ENCODE measurements around the gene C1S. TPM values are rescaled to one million over a fixed set of nuclear protein-coding genes. Genes with fewer than 3 reads are reported as not detected.

Gene C1S
- total and polyA plus RNA-seq, 2 of the 4 experiments (the other 2 are of a cell fraction) = 49.6 to 85.4 TPM

DNA sequence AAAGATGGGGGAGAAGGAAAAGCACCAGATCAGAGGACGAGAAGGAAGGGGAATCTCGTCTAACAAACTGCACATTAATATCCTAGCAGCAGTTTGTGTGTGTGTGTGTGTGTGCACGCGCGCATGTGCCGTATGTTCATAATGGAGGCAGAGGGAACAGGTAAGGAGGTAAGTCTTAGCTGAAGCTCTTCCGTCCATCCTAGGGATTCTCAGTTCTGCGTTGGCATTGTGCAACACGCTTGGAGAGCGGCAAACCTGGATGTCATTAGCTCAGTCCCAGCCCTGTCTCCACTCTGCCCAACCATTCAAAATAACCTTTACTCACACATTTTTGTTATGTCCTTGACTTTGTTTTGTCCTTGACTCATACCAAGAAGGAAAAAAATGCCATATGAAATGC, 33.4 kb downstream of the C1S start:
- Histone ChIP-seq H2AK9ac (replicated peaks; ENCODE audit: low read depth, low read length, poor library complexity) (no peak overlapping the region), H2BK15ac (ENCODE audit: low read depth, low read length) (no peak overlapping the region; the same call in 2 of the 3 replicates), H2AK5ac (ENCODE audit: low read depth, low read length) (peak overlapping the region; percentile 43; the same call in 1 of the 2 replicates), H2BK120ac (ENCODE audit: low read depth, low read length) (peak overlapping the region; percentile 14; the same call in 1 of the 2 replicates), H3K9me3 (ENCODE audit: control insufficient read depth, insufficient read depth, low read length) (no peaks in the 10 kb centered on the region), H4K8ac (ENCODE audit: low read depth in 2 of 2, low read length in 2 of 2) (no peak overlapping the region), H3K4me1 (ENCODE audit: control insufficient read depth, insufficient read depth, low read length) (peaks cover 26% of the 10 kb centered on the region), H3K4ac (ENCODE audit: low read depth, low read length) (peak overlapping the region; percentile 88; the same call in 1 of the 2 replicates), H4K20me1 (ENCODE audit: insufficient read depth, low read length) (no peaks in the 10 kb centered on the region), H3K9ac (ENCODE audit: low read depth, low read length) (no peak overlapping the region), H3K79me1 (ENCODE audit: low read depth in 1 of 2, low read length in 2 of 2) (peaks cover 13 to 28% of the 10 kb centered on the region in 2 experiments; a peak in 3 of 4 replicates), H3K56ac (ENCODE audit: extremely low read depth, insufficient read depth, low read length) (no peak overlapping the region), H3K9me1 (ENCODE audit: insufficient read depth, low read length) (peaks cover 21% of the 10 kb centered on the region), H2BK20ac (ENCODE audit: low read depth, low read length) (peak overlapping the region; percentile 26; the same call in 1 of the 2 replicates), H4K91ac (ENCODE audit: insufficient read depth, low read depth, low read length) (peak overlapping the region; percentile 62; the same call in 1 of the 2 replicates), H3K23ac (ENCODE audit: low read depth, low read length) (no peak overlapping the region), H3K18ac (ENCODE audit: low read depth, low read length) (no peak overlapping the region), H2AFZ (replicated peaks; ENCODE audit: low read length, poor library complexity) (no peak overlapping the region), H2BK5ac (ENCODE audit: low read depth, low read length, poor library complexity, severe bottlenecking) (no peak overlapping the region), H3K4me2 (ENCODE audit: low read depth, low read length) (no peak overlapping the region), H4K5ac (ENCODE audit: low read depth, low read length) (no peak overlapping the region; the same call in 1 of the 2 replicates), H3K36me3 (ENCODE audit: control insufficient read depth, insufficient read depth, low read length) (peaks cover 19% of the 10 kb centered on the region; the same call in 1 of the 2 replicates), H3K27ac (ENCODE audit: insufficient read depth, low read length) (no peak overlapping the region), H3K27me3 (ENCODE audit: control insufficient read depth, insufficient read depth, low read length) (no peaks in the 10 kb centered on the region), H3K4me3 (ENCODE audit: insufficient read depth, low read depth, low read length) (no peak overlapping the region), H3K14ac (replicated peaks; ENCODE audit: low read depth, low read length) (no peak overlapping the region)
- no CpG with 5 or more reads among the region's 10 CpGs for WGBS, 2 experiments (ENCODE audit: extremely low coverage in 2 of 2, insufficient read length in 1 of 2)
- no TSS peak for BruUV-seq (replicated peaks)
- intact Hi-C loops (cut with micrococcal nuclease) (no loop called here), dilution Hi-C loops (cut with HindIII; ENCODE audit: low sequenced_read_pairs, unreplicated experiment) (no loop called here), in situ Hi-C loops (cut with MboI; ENCODE audit: low sequenced_read_pairs) (no loop called here)
- DNase-seq = no peak
- POLR2A ChIA-PET (ENCODE audit: unreplicated experiment) = interaction anchor here (0.5 to 0.7 kb wide), 2 partner anchors 33 to 49 kb away, joined by 3 read pairs; partner anchors contain the start of gene C1S
- CTCF ChIA-PET = interaction anchor here (0.7 to 1.9 kb wide), 3 partner anchors 13 to 34 kb away, joined by 3 to 5 read pairs (median 5); partner anchors contain the start of gene C1S
- peak; percentile 47; the same call in 1 of the 2 replicates for TF ChIP-seq CEBPB (IDR thresholded peaks at IDR 0.05; ENCODE audit: low read depth, low read length)
- TF ChIP-seq, protein P1, sequence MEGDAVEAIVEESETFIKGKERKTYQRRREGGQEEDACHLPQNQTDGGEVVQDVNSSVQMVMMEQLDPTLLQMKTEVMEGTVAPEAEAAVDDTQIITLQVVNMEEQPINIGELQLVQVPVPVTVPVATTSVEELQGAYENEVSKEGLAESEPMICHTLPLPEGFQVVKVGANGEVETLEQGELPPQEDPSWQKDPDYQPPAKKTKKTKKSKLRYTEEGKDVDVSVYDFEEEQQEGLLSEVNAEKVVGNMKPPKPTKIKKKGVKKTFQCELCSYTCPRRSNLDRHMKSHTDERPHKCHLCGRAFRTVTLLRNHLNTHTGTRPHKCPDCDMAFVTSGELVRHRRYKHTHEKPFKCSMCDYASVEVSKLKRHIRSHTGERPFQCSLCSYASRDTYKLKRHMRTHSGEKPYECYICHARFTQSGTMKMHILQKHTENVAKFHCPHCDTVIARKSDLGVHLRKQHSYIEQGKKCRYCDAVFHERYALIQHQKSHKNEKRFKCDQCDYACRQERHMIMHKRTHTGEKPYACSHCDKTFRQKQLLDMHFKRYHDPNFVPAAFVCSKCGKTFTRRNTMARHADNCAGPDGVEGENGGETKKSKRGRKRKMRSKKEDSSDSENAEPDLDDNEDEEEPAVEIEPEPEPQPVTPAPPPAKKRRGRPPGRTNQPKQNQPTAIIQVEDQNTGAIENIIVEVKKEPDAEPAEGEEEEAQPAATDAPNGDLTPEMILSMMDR (conservative IDR thresholded peaks at IDR 0.05; ENCODE audit: low read depth, low read length) = no peak
- ATAC-seq (ENCODE audit: low read depth) = no peak

Measured in IMR-90 (cell line).